A673 (cell line): ENCODE data around the gene EMC7. TPM values are rescaled to one million over a fixed set of nuclear protein-coding genes. Genes with fewer than 3 reads are reported as not detected.

Experiments used
- BruUV-seq: library from RNA; stranded (reverse); fragments of 400-500 nt; replicated peaks from 2 replicates; lab custom pipeline; 2021; lab: Mats Ljungman, UMichigan
- CTCF ChIA-PET: fragments of 300-600 bp; sonication (Branson Sonifier 250); formaldehyde crosslinking; loops from one replicate; lab custom pipeline; 2022; ENCODE audit warnings: antibody characterized with exemption; lab: Charles Lee
- POLR2A ChIA-PET: fragments of 300-600 bp; sonication (Branson Sonifier 250); formaldehyde crosslinking; loops from one replicate; lab custom pipeline; 2022; ENCODE audit warnings: antibody characterized with exemption; ENCODE audit not compliant: low non-redundant PET; lab: Charles Lee
- DNase-seq: peaks from one replicate; pipeline ENCODE4 v3.0.0-alpha.2; 2015; ENCODE audit warnings: low spot score
- H3K27ac ChIP-seq: fragments of 200-600 bp; sonication (generic); 2 replicates; pipeline ENCODE4 v1.5.1; 2016; ENCODE audit warnings: mixed run types, low read depth, mild to moderate bottlenecking, mixed read lengths, antibody characterized with exemption, low read length; ENCODE audit not compliant: poor library complexity, severe bottlenecking
- H3K27me3 ChIP-seq: fragments of 200-600 bp; sonication (generic); replicated peaks from 2 replicates; pipeline ENCODE4 v1.6.1; 2017; ENCODE audit warnings: mixed run types, low read depth, mild to moderate bottlenecking, mixed read lengths, antibody characterized with exemption, low read length; ENCODE audit not compliant: insufficient read depth, poor library complexity
- H3K36me3 ChIP-seq: fragments of 200-600 bp; sonication (generic); 2 replicates; pipeline ENCODE4 v1.6.1; 2016; ENCODE audit warnings: mixed run types, mild to moderate bottlenecking, mixed read lengths, antibody characterized with exemption, low read length; ENCODE audit not compliant: insufficient read depth, poor library complexity, severe bottlenecking
- H3K4me1 ChIP-seq: fragments of 200-600 bp; sonication (generic); 2 replicates; pipeline ENCODE4 v1.6.1; 2017; ENCODE audit warnings: mixed run types, mild to moderate bottlenecking, mixed read lengths, antibody characterized with exemption, low read length; ENCODE audit not compliant: insufficient read depth, poor library complexity, severe bottlenecking
- H3K4me3 ChIP-seq: fragments of 200-600 bp; sonication (generic); 2 replicates; pipeline ENCODE4 v1.5.1; 2016; ENCODE audit warnings: low read depth, mixed run types, mild to moderate bottlenecking, mixed read lengths, low read length; ENCODE audit not compliant: poor library complexity, severe bottlenecking
- H3K9me3 ChIP-seq: fragments of 200-600 bp; sonication (generic); 2 replicates; pipeline ENCODE4 v1.6.1; 2016; ENCODE audit warnings: mixed run types, low read depth, mild to moderate bottlenecking, mixed read lengths, antibody characterized with exemption, low read length; ENCODE audit not compliant: poor library complexity, severe bottlenecking
- CTCF ChIP-seq: fragments of 300-800, 200-600 bp; sonication (generic); conservative IDR thresholded peaks from 2 replicates; pipeline ENCODE4 v1.5.1; 2017; ENCODE audit warnings: low read depth, mild to moderate bottlenecking, antibody characterized with exemption, low read length, moderate library complexity, mixed read lengths
- EZH2 ChIP-seq: fragments of 200-600 bp; sonication (generic); IDR thresholded peaks from 2 replicates; pipeline ENCODE4 v1.6.1; 2017; ENCODE audit warnings: borderline replicate concordance, low read depth, mild to moderate bottlenecking, mixed read lengths, antibody characterized with exemption, low read length; ENCODE audit not compliant: poor library complexity, severe bottlenecking
- intact Hi-C: fragments of 100-400 bp; cut with micrococcal nuclease; formaldehyde crosslinking; loops from one replicate; pipeline ENCODE4 v1.10.0; 2022; ENCODE audit not compliant: unreplicated experiment
- total RNA-seq: library from RNA; stranded (reverse); gene quantifications from 2 replicates; pipeline ENCODE4 v1.2.3, GENCODE V29; 2021

Gene EMC7
- total RNA-seq, 1 experiment from 2014 or later: 81.2 TPM

DNA sequence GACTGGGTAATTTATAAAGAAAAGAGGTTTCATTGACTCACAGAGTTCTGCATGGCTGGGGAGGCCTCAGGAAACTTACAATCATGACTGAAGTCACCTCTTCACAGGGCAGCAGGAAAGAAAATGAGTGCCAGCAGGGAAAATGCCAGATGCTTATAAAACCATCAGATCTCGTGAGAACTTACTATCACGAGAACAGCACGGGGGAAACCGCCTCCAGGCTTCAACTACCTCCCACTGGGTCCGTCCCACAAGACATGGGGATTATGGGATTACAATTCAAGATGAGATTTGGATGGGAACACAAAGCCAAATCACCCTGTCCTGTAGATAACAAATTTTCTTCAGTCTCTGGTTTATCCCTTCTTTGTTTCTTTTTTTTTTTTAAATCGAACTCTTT is 31.7 kb downstream of the EMC7 start:
- Histone ChIP-seq H3K27me3 (no peaks in the 10 kb centered on the region), H3K4me1 (no peaks in the 10 kb centered on the region), H3K9me3 (no peaks in the 10 kb centered on the region), H3K27ac (no peak overlapping the region), H3K4me3 (no peak overlapping the region), H3K36me3 (no peaks in the 10 kb centered on the region)
- no TSS peak for BruUV-seq
- TF ChIP-seq CTCF (no peak), EZH2 (no peak)
- POLR2A ChIA-PET: no interaction called here
- intact Hi-C loops: no loop called here
- peak; percentile 48 for DNase-seq
- CTCF ChIA-PET: no interaction called here

DNA sequence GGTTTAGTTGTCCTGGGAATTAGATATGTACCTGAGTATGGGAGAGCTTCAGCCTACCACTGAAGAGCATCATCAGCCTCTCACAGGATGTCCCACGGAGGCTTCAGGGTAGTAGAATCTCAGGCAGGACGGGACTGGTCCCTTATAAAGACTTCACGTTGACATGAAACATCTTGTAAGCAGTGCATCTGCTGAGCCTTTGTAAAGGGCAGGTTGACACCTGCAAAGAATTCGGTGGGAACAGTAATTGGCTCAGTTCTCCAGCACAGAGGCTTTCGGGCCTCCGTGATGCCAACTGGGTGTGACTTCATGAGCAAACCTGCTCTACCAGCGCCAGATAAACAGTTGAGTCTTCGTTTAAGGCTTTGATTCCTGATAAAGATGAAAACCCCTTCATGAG is 35.7 kb downstream of the EMC7 start:
- no peak overlapping the region for H3K4me3 ChIP-seq
- TF ChIP-seq CTCF (no peak), EZH2 (no peak)
- ChIA-PET POLR2A (interaction anchor here (0.5 to 0.7 kb wide), 2 partner anchors 13 to 1285 kb away, joined by 3 to 4 read pairs; no protein-coding TSS in a partner anchor), CTCF (no interaction called here)
- H3K4me1 ChIP-seq: no peaks in the 10 kb centered on the region
- BruUV-seq: no TSS peak
- no peaks in the 10 kb centered on the region for H3K36me3 ChIP-seq
- DNase-seq: no peak
- no peaks in the 10 kb centered on the region for H3K9me3 ChIP-seq
- intact Hi-C loops: no loop called here
- no peak overlapping the region for H3K27ac ChIP-seq
- H3K27me3 ChIP-seq: no peaks in the 10 kb centered on the region

GRCh38 chr15:34065261-34065660 is 36.4 kb downstream of the EMC7 start:
- TF ChIP-seq EZH2 (no peak), CTCF (no peak)
- intact Hi-C loops: no loop called here
- DNase-seq: no peak

More at GRCh38 chr15:34065261-34065660, 36.4 kb downstream of the EMC7 start:
- H3K9me3 ChIP-seq: no peaks in the 10 kb centered on the region
- BruUV-seq: no TSS peak
- ChIA-PET POLR2A (interaction anchor here (0.5 kb wide), 1 partner anchor 14 kb away, joined by 3 read pairs; no protein-coding TSS in a partner anchor), CTCF (no interaction called here)
- no peaks in the 10 kb centered on the region for H3K4me1 ChIP-seq
- H3K27ac ChIP-seq: no peak overlapping the region
- no peaks in the 10 kb centered on the region for H3K27me3 ChIP-seq
- no peak overlapping the region for H3K4me3 ChIP-seq
- no peaks in the 10 kb centered on the region for H3K36me3 ChIP-seq
